ENCODE measurements around the gene MDFI.

- TF ChIP-seq, protein P1, sequence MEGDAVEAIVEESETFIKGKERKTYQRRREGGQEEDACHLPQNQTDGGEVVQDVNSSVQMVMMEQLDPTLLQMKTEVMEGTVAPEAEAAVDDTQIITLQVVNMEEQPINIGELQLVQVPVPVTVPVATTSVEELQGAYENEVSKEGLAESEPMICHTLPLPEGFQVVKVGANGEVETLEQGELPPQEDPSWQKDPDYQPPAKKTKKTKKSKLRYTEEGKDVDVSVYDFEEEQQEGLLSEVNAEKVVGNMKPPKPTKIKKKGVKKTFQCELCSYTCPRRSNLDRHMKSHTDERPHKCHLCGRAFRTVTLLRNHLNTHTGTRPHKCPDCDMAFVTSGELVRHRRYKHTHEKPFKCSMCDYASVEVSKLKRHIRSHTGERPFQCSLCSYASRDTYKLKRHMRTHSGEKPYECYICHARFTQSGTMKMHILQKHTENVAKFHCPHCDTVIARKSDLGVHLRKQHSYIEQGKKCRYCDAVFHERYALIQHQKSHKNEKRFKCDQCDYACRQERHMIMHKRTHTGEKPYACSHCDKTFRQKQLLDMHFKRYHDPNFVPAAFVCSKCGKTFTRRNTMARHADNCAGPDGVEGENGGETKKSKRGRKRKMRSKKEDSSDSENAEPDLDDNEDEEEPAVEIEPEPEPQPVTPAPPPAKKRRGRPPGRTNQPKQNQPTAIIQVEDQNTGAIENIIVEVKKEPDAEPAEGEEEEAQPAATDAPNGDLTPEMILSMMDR (IDR thresholded peaks at IDR 0.05) = no peak
- no peak for TF ChIP-seq POLR2A (IDR thresholded peaks at IDR 0.05; ENCODE audit: low read depth)
Measured at GRCh38 chr6:41621367-41621766, 16.9 kb upstream of the MDFI start.

Data from esophagus muscularis mucosa (tissue), 3 donors.